ENCODE measurements around the gene HSPBP1. TPM values are rescaled to one million over a fixed set of nuclear protein-coding genes. Genes with fewer than 3 reads are reported as not detected.

HSPBP1 gene
- total RNA-seq, 1 experiment from 2014 or later = 63.0 TPM

DNA sequence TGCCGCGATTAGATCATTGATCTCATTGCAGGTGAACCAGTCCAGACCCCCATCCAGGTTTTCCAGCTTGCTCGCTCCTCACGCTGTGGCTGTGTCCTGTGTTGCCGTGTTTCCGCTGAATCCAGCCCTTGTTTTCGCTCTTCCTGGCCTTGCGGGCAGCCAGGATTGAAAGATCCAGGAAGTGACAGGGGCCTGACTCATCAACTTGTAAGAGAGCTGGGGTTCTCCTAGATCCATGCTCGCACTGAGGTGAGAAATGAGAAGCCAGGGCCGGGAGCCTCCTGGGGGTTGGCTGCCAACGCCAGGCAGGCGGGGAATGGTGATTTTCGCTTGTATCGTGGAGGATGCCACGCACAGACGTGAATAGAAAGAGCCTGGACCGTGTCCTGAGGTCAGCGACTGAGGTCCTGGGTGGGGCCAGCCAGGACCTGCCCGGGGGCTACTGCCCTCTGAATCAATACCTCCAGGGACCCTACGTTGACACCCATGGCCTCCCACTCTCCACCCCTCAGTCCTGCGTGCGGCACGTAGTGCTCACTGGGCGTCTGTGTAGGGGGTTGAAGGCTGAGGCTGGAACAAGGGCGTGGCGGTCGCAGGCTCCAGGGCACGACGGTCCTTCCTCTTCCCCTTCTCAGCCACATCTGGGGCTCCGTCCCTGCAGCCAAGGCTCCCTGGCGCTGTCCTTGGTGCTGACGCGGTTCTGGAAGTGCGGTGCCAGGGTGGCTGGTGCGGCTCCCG lies 63.3 kb downstream of the HSPBP1 start:
- ChIA-PET POLR2A (interaction anchor here (0.6 to 2.5 kb wide), 6 partner anchors 10 to 191 kb away, joined by 3 to 45 read pairs (median 7); partner anchors contain the start of genes PPP6R1, SYT5, TMEM238 and UBE2S), RAD21 (ENCODE audit: low non-redundant PET in 1 of 2, low total read pairs in 2 of 2, uncharacterized antibody in 2 of 2, unreplicated experiment in 2 of 2) (interaction anchor here (0.6 to 1.4 kb wide), 3 partner anchors 43 to 51 kb away, joined by 3 to 8 read pairs (median 3); partner anchors contain the start of gene PPP6R1 (in 1 of the 2)), CTCF (interaction anchor here (0.6 to 1.7 kb wide), 5 partner anchors 37 to 75 kb away, joined by 3 to 5 read pairs (median 3); partner anchors contain the start of genes DNAAF3 and PPP6R1)
- Histone ChIP-seq H3K9me2 (ENCODE audit: insufficient read depth) (no peaks in the 10 kb centered on the region), H4K20me1 (ENCODE audit: insufficient read depth) (no peaks in the 10 kb centered on the region), H2AFZ (ENCODE audit: low read depth, low read length, poor library complexity, severe bottlenecking) (no peak overlapping the region), H3K4me2 (ENCODE audit: low read length) (peak overlapping the region; percentile 91), H3K9ac (ENCODE audit: low read length) (peak overlapping the region; percentile 67), H3K79me2 (ENCODE audit: insufficient read depth, low read length) (no peaks in the 10 kb centered on the region), H3K4me3 (replicated peaks in 1 of 2; ENCODE audit: low read depth in 1 of 2, low read length in 2 of 2) (peak overlapping the region; percentile 56 to 67), H3K9me3 (ENCODE audit: control insufficient read depth in 1 of 2, insufficient read depth in 1 of 2, low read depth in 1 of 2, low read length in 2 of 2) (no peaks in the 10 kb centered on the region; a peak in 1 of 4 replicates), H3K27me3 (ENCODE audit: insufficient read depth, low read length) (no peaks in the 10 kb centered on the region), H3K27ac (ENCODE audit: low read depth, low read length) (peak overlapping the region; percentile 87), H3K36me3 (ENCODE audit: control insufficient read depth in 1 of 2, insufficient read depth in 2 of 2, low read length in 2 of 2) (no peaks in the 10 kb centered on the region), H3K4me1 (ENCODE audit: control insufficient read depth in 1 of 2, insufficient read depth in 2 of 2, low read length in 2 of 2) (peaks cover 11 to 39% of the 10 kb centered on the region in 2 experiments)
- ATAC-seq = peak; percentile 83
- peak; percentile 100 for DNase-seq (ENCODE audit: low read depth, low spot score)
- TSS peak; percentile 77 for BruUV-seq (replicated peaks)
- intact Hi-C loops (cut with micrococcal nuclease) = loop anchor here (1.0 to 10.0 kb wide), 3 partner anchors 38 to 228 kb away; partner anchors contain the start of genes PPP6R1 and SHISA7
- TF ChIP-seq ELF1 (IDR thresholded peaks at IDR 0.05; ENCODE audit: borderline replicate concordance, low read depth) (no peak; the same call in 1 of the 2 replicates), POLR2A (IDR thresholded peaks at IDR 0.05; ENCODE audit: borderline replicate concordance, extremely low read depth, insufficient read depth, insufficient read length) (peak; percentile 23), SP1 (IDR thresholded peaks at IDR 0.05; ENCODE audit: low read depth) (peak; percentile 100), YY1 (IDR thresholded peaks at IDR 0.05; ENCODE audit: extremely low read depth, insufficient replicate concordance, low read depth, low read length) (peak; percentile 89), TCF7L2 (IDR thresholded peaks at IDR 0.05; ENCODE audit: borderline replicate concordance, extremely low read depth, insufficient read depth, insufficient read length) (peak; percentile 92), JUND (IDR thresholded peaks at IDR 0.05) (peak; percentile 100), CBX3 (IDR thresholded peaks at IDR 0.05; ENCODE audit: low read depth) (peak; percentile 99), SIN3A (IDR thresholded peaks at IDR 0.05; ENCODE audit: low read depth) (peak; percentile 76), EGR1 (IDR thresholded peaks at IDR 0.05; ENCODE audit: low read depth) (peak; percentile 42; the same call in 1 of the 2 replicates), CEBPB (IDR thresholded peaks at IDR 0.05; ENCODE audit: low read depth) (peak; percentile 68; the same call in 1 of the 2 replicates), RAD21 (IDR thresholded peaks at IDR 0.05; ENCODE audit: low read depth) (peak; percentile 36; the same call in 1 of the 2 replicates), ZFX (IDR thresholded peaks at IDR 0.05) (no peak)
- TF ChIP-seq, protein P1, sequence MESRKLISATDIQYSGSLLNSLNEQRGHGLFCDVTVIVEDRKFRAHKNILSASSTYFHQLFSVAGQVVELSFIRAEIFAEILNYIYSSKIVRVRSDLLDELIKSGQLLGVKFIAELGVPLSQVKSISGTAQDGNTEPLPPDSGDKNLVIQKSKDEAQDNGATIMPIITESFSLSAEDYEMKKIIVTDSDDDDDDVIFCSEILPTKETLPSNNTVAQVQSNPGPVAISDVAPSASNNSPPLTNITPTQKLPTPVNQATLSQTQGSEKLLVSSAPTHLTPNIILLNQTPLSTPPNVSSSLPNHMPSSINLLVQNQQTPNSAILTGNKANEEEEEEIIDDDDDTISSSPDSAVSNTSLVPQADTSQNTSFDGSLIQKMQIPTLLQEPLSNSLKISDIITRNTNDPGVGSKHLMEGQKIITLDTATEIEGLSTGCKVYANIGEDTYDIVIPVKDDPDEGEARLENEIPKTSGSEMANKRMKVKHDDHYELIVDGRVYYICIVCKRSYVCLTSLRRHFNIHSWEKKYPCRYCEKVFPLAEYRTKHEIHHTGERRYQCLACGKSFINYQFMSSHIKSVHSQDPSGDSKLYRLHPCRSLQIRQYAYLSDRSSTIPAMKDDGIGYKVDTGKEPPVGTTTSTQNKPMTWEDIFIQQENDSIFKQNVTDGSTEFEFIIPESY (IDR thresholded peaks at IDR 0.05; ENCODE audit: extremely low read depth, insufficient replicate concordance, low read length) = peak; percentile 80
- TF ChIP-seq, protein P2, sequence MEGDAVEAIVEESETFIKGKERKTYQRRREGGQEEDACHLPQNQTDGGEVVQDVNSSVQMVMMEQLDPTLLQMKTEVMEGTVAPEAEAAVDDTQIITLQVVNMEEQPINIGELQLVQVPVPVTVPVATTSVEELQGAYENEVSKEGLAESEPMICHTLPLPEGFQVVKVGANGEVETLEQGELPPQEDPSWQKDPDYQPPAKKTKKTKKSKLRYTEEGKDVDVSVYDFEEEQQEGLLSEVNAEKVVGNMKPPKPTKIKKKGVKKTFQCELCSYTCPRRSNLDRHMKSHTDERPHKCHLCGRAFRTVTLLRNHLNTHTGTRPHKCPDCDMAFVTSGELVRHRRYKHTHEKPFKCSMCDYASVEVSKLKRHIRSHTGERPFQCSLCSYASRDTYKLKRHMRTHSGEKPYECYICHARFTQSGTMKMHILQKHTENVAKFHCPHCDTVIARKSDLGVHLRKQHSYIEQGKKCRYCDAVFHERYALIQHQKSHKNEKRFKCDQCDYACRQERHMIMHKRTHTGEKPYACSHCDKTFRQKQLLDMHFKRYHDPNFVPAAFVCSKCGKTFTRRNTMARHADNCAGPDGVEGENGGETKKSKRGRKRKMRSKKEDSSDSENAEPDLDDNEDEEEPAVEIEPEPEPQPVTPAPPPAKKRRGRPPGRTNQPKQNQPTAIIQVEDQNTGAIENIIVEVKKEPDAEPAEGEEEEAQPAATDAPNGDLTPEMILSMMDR (IDR thresholded peaks at IDR 0.05 in 2 of 3, conservative IDR thresholded peaks at IDR 0.05 in 1 of 3; ENCODE audit: borderline replicate concordance in 1 of 3, insufficient read depth in 1 of 3, low read depth in 2 of 3, low read length in 2 of 3) = no peak
- TF ChIP-seq, protein P3, sequence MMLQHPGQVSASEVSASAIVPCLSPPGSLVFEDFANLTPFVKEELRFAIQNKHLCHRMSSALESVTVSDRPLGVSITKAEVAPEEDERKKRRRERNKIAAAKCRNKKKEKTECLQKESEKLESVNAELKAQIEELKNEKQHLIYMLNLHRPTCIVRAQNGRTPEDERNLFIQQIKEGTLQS (IDR thresholded peaks at IDR 0.05) = no peak
- TF ChIP-seq, protein P4, sequence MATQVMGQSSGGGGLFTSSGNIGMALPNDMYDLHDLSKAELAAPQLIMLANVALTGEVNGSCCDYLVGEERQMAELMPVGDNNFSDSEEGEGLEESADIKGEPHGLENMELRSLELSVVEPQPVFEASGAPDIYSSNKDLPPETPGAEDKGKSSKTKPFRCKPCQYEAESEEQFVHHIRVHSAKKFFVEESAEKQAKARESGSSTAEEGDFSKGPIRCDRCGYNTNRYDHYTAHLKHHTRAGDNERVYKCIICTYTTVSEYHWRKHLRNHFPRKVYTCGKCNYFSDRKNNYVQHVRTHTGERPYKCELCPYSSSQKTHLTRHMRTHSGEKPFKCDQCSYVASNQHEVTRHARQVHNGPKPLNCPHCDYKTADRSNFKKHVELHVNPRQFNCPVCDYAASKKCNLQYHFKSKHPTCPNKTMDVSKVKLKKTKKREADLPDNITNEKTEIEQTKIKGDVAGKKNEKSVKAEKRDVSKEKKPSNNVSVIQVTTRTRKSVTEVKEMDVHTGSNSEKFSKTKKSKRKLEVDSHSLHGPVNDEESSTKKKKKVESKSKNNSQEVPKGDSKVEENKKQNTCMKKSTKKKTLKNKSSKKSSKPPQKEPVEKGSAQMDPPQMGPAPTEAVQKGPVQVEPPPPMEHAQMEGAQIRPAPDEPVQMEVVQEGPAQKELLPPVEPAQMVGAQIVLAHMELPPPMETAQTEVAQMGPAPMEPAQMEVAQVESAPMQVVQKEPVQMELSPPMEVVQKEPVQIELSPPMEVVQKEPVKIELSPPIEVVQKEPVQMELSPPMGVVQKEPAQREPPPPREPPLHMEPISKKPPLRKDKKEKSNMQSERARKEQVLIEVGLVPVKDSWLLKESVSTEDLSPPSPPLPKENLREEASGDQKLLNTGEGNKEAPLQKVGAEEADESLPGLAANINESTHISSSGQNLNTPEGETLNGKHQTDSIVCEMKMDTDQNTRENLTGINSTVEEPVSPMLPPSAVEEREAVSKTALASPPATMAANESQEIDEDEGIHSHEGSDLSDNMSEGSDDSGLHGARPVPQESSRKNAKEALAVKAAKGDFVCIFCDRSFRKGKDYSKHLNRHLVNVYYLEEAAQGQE (IDR thresholded peaks at IDR 0.05; ENCODE audit: low read depth) = no peak; the same call in none of the 2 replicates
- TF ChIP-seq, protein P5, sequence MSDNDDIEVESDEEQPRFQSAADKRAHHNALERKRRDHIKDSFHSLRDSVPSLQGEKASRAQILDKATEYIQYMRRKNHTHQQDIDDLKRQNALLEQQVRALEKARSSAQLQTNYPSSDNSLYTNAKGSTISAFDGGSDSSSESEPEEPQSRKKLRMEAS (IDR thresholded peaks at IDR 0.05) = peak; percentile 81
